GM12891 (cell line): Measurements from ENCODE around the gene GMDS.

ENCODE experiments used
- PAX5 ChIP-seq: IDR thresholded peaks from 2 replicates; pipeline ENCODE4 v1.6.1; 2011; ENCODE audit warnings: low read length, moderate library complexity, mild to moderate bottlenecking; ENCODE audit not compliant: insufficient read depth, severe bottlenecking
- POLR2A ChIP-seq: IDR thresholded peaks from 2 replicates; pipeline ENCODE4 v1.6.1; 2011; ENCODE audit warnings: low read depth, low read length, control low read depth
- POLR2AphosphoS5 ChIP-seq: IDR thresholded peaks from 2 replicates; pipeline ENCODE4 v1.6.1; 2011; ENCODE audit warnings: low read depth, low read length, control low read depth
- SPI1 ChIP-seq: IDR thresholded peaks from 2 replicates; pipeline ENCODE4 v1.6.1; 2011; ENCODE audit warnings: low read depth, low read length, control low read depth
- TAF1 ChIP-seq: IDR thresholded peaks from 2 replicates; pipeline ENCODE4 v1.6.1; 2011; ENCODE audit warnings: low read depth, low read length, control low read depth

GRCh38 chr6:2235777-2236495, 9.5 kb downstream of the GMDS start:
- TF ChIP-seq POLR2A: no peak
- TF ChIP-seq POLR2AphosphoS5: no peak
- no peak for TF ChIP-seq TAF1
- TF ChIP-seq PAX5: no peak
- no peak for TF ChIP-seq SPI1
